ENCODE measurements around the gene PFKFB4. TPM values are rescaled to one million over a fixed set of nuclear protein-coding genes. Genes with fewer than 3 reads are reported as not detected.
A peak's percentile ranks its signal among the peaks of the same experiment; 100 is the strongest.

Gene PFKFB4
- polyA plus RNA-seq, 1 experiment, result 6.1 TPM

GRCh38 chr3:48565591-48566400 lies 9.2 kb upstream of the PFKFB4 start:
- POLR2A ChIA-PET, result interaction anchor here (1.6 kb wide), 1 partner anchor 23 kb away, joined by 5 read pairs; no protein-coding TSS in a partner anchor
- no peak for DNase-seq (ENCODE audit: low read depth, low spot score)
- Histone ChIP-seq H3K9me3 (ENCODE audit: control insufficient read depth, insufficient read depth, low read length) (no peaks in the 10 kb centered on the region), H3K27me3 (ENCODE audit: control insufficient read depth, insufficient read depth, low read length) (no peaks in the 10 kb centered on the region), H3K27ac (ENCODE audit: low read depth, low read length) (peak overlapping the region; percentile 11), H3K4me3 (ENCODE audit: low read depth, low read length) (no peak overlapping the region)
- CTCF ChIA-PET, result interaction anchor here (1.3 to 1.8 kb wide), 2 partner anchors 8 to 130 kb away, joined by 6 to 7 read pairs; no protein-coding TSS in a partner anchor
- TF ChIP-seq, protein P1, sequence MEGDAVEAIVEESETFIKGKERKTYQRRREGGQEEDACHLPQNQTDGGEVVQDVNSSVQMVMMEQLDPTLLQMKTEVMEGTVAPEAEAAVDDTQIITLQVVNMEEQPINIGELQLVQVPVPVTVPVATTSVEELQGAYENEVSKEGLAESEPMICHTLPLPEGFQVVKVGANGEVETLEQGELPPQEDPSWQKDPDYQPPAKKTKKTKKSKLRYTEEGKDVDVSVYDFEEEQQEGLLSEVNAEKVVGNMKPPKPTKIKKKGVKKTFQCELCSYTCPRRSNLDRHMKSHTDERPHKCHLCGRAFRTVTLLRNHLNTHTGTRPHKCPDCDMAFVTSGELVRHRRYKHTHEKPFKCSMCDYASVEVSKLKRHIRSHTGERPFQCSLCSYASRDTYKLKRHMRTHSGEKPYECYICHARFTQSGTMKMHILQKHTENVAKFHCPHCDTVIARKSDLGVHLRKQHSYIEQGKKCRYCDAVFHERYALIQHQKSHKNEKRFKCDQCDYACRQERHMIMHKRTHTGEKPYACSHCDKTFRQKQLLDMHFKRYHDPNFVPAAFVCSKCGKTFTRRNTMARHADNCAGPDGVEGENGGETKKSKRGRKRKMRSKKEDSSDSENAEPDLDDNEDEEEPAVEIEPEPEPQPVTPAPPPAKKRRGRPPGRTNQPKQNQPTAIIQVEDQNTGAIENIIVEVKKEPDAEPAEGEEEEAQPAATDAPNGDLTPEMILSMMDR (IDR thresholded peaks at IDR 0.05; ENCODE audit: low read depth, low read length), result no peak

GRCh38 chr3:48565186-48565585 lies 8.6 kb upstream of the PFKFB4 start:
- TF ChIP-seq, protein P1 (IDR thresholded peaks at IDR 0.05; ENCODE audit: low read depth, low read length), result no peak
- ChIA-PET CTCF (no interaction called here), POLR2A (interaction anchor here (1.6 kb wide), 1 partner anchor 23 kb away, joined by 5 read pairs; no protein-coding TSS in a partner anchor)
- Histone ChIP-seq H3K27ac (ENCODE audit: low read depth, low read length) (no peak overlapping the region), H3K27me3 (ENCODE audit: control insufficient read depth, insufficient read depth, low read length) (no peaks in the 10 kb centered on the region), H3K9me3 (ENCODE audit: control insufficient read depth, insufficient read depth, low read length) (no peaks in the 10 kb centered on the region), H3K4me3 (ENCODE audit: low read depth, low read length) (no peak overlapping the region)
- DNase-seq (ENCODE audit: low read depth, low spot score), result no peak

DNA sequence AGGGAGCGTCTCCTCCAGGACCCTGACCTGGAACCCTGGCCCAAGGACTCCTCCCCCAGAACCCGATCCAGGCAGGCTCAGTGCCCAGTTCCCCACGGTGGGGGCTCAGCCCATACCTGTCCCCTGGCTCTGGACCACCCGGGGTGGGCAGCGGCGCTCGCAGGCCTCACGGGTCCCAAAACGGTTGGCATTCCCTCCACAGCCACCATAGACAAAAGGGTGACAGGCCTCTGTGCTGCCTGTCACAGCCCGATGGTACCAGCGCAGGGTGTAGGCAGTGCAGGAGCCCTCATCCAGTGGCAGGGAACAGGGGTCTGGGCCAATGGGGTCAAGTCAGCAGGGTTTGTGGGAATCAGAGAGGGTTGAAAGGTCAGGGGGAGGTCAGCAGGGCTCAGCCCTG lies 8.1 kb upstream of the PFKFB4 start:
- Histone ChIP-seq H3K4me3 (ENCODE audit: low read depth, low read length) (no peak overlapping the region), H3K27ac (ENCODE audit: low read depth, low read length) (peak overlapping the region; percentile 77), H3K27me3 (ENCODE audit: control insufficient read depth, insufficient read depth, low read length) (no peaks in the 10 kb centered on the region), H3K9me3 (ENCODE audit: control insufficient read depth, insufficient read depth, low read length) (no peaks in the 10 kb centered on the region)
- POLR2A ChIA-PET, result interaction anchor here (1.2 kb wide), 1 partner anchor 8 kb away, joined by 4 read pairs; no protein-coding TSS in a partner anchor
- no peak for DNase-seq (ENCODE audit: low read depth, low spot score)
- CTCF ChIA-PET, result interaction anchor here (0.8 to 1.0 kb wide), 2 partner anchors 16 to 122 kb away, joined by 3 read pairs; no protein-coding TSS in a partner anchor
- TF ChIP-seq, protein P1 (IDR thresholded peaks at IDR 0.05; ENCODE audit: low read depth, low read length), result no peak

- no peak overlapping the region for H3K4me3 ChIP-seq (ENCODE audit: low read depth, low read length)
- H3K9me3 ChIP-seq (ENCODE audit: control insufficient read depth, insufficient read depth, low read length), result no peaks in the 10 kb centered on the region
- TF ChIP-seq, protein P1 (IDR thresholded peaks at IDR 0.05; ENCODE audit: low read depth, low read length), result no peak
- CTCF ChIA-PET, result interaction anchor here (0.5 to 1.0 kb wide), 5 partner anchors 10 to 128 kb away, joined by 3 to 9 read pairs (median 4); no protein-coding TSS in a partner anchor
- POLR2A ChIA-PET, result interaction anchor here (0.6 to 1.2 kb wide), 3 partner anchors 9 to 920 kb away, joined by 4 read pairs; no protein-coding TSS in a partner anchor
- no peak for DNase-seq (ENCODE audit: low read depth, low spot score)
- H3K27ac ChIP-seq (ENCODE audit: low read depth, low read length), result peak overlapping the region; percentile 77
- no peaks in the 10 kb centered on the region for H3K27me3 ChIP-seq (ENCODE audit: control insufficient read depth, insufficient read depth, low read length)
Measured at GRCh38 chr3:48564022-48564421, 7.4 kb upstream of the PFKFB4 start.
